Jurkat, Clone E6-1 (cell line): ENCODE data around the gene EDIL3.
A peak's percentile ranks its signal among the peaks of the same experiment; 100 is the strongest.

Experiments used
- DNase-seq: peaks from one replicate; pipeline ENCODE4 v3.0.0-alpha.2; 2011; ENCODE audit warnings: low read depth, low spot score
- H3K4me3 ChIP-seq: 2 replicates; pipeline ENCODE4 v1.5.1; 2011; ENCODE audit warnings: mild to moderate bottlenecking, low read length, control low read depth, moderate library complexity

EDIL3 gene

DNA sequence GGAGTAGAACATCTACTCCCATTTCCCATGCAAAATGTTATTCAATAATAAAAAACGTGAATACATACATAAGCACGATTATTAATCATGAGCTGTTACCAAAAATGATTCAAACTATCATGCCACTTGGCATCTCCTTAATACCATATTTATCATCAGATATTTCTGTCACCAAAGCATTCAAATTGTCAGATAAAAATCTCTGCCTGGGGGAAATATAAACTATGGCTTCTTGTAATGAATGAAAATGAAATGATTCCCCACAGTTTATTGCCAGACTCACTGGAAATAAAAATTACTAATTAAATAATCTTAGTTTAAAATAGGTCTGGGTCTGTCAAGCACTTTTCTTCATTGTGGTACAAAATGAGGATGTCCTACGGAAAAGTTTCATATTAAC is 265.4 kb downstream of the EDIL3 start:
- no peak for DNase-seq
- no peak overlapping the region for H3K4me3 ChIP-seq

DNA sequence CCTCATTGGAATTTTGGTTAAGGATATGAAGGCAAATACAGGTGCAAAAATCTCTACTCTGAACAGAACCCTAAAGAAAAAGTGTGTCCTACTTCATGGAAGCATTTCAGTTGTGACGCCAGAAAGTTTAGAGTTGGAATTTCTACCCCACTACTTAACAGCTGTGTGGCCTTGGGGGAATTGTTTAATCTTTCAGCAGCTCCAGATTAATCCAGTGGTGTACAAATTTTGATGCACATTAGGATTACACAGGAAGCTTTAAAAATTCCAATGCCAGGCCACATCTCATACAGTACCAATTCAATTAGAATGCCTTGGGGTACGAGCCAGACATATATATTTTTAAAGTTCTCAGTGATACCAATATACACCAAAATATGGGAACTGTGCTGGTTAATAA is 266.1 kb downstream of the EDIL3 start:
- no peak overlapping the region for H3K4me3 ChIP-seq
- no peak for DNase-seq

DNA sequence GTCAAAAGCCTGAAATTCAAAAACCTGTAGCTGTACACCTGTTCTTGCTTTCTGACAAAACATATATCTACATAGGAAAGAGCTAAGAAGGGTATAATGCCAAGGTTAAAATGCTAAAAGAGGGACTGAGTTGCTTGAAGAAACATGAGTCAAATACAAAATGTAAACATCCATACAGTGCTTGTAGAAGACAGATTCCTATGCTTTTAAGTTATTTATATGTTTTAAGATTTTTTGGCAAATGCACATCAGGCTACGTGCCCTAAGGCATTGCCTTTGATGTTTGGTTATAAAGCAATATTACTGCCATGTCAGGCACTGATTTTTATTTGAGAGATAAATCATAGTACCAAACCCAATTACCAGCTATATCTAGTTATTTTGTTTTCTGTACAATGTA is 269.0 kb downstream of the EDIL3 start:
- DNase-seq = no peak

DNA sequence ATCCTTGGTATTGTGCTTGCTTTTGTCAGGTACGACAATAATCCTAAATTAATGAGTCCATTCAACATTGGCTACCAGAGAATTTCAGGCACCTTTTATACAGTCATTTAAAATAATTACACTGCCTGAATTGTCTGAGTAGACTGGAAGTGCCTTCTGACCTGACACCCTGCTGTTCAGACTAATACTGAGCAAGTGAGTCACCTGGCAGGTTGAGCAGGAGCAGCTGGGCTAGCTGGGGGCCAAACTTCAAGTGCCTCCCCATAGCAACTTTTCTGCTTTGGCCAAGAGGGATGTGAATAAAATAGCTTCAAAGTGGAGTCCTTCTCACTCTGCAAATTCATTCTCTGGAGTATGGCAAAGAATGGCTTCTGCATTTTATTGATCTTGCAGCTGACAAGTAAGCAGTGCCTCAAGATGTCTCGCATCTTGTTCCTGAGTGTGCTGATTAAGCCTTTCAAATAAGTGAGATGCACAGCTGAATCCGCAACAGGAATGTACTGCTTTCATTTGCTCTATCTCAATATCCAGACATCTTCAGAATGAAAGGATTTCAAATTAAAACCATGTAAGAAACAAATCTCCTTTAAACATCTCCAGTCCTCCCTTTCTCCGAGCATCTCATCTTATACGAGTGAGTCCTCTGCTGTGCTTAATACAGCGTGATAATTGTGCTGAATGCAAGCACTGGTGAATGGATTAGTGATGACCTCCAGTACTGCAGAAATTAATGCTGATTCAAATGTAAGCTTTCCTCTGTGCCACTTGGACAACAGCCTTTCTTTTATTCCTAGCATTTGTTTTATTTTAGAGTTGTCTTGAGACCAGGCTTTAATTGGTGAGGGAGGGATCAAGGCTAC is 271.2 kb downstream of the EDIL3 start:
- no peak overlapping the region for H3K4me3 ChIP-seq
- no peak for DNase-seq

More for the DNA sequence above, 269.0 kb downstream of the EDIL3 start:
- H3K4me3 ChIP-seq = no peak overlapping the region

DNA sequence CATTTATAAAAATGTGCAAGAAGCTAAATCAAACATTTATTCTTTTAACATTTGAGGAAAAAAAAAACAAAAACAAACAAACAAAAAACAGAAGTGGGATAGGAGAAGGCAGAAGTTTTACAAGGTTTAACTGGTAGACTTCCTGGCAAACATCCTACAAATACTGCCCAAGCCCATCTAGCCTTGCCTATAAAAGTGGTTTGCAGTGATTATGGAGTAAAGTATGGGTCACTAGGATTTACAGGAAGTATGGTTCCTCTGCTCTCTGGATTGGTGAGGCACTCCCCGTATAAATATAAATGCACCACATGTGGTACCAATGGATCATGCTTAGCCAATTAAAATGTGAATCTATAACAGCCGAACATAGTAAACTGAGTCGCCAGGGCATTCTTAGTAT is 291.9 kb downstream of the EDIL3 start:
- no peak for DNase-seq
- H3K4me3 ChIP-seq = no peak overlapping the region

DNA sequence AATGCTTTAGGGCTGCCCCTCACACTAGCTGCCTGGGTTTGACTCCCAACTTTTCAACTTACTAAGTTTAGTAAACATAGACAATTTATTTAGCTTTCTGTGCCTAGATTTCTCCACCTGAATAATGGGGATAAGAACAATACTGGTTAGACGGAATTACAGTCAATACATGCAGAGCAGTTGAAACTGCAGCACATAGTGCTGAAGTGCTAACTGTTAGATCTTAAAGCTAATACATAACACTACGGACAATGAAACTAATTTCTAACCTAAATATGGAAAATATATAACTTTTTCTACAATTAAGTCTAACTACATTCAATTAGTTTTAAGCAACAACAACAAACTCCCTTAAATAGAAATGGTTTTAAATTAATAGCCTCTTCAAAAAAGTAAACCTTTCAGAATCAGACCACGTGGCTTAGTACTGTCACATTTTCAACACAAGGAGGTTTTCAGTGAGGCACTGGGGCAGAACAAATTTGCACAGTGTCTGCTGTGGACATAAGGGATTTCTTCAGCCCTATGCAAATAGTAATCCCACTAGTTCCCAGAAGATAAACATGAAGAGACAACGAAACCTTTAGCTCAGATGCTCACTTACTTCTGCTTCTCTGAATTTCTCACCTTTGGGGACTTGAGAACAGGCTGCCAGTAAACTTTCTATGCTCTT is 293.4 kb downstream of the EDIL3 start:
- no peak overlapping the region for H3K4me3 ChIP-seq
- no peak for DNase-seq

DNA sequence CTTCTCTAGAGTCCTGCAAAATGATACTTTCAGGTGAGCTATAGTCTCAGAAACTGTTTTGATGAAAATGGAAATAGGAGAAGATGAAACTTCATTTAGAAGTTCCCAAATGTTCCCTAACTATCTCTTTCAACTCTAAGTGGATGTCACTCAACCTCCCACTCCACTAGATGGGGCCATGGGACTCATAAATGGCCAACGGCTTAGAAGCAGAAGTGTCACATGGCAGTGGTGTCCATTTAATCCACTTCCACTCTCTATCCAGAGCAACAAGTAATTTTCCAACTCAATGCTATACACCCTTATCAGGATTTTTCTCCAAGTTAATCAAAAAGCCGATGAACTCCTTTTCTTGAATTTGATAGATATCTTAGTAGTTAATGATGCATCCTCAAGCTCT is 295.7 kb downstream of the EDIL3 start:
- no peak overlapping the region for H3K4me3 ChIP-seq
- peak; percentile 3 for DNase-seq

DNA sequence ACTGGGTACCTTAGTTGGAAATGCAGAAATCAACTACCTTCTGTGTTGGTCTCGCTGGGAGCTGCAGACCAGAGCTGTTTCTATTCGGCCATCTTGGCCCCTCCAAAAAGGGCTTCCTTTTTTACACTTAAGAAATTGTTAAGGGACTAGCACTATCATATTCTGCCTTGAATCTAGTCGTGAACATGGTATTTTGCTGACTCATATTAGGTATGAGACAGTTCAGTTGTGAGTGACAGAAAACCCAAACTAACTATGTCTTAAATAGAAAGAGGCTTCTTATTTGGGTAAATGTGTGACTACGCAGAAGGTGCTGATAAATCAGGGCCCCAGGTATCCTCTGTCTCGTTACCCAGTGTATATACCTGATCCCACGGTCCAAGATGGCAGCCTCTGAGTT is 298.2 kb downstream of the EDIL3 start:
- H3K4me3 ChIP-seq = no peak overlapping the region
- DNase-seq = no peak

DNA sequence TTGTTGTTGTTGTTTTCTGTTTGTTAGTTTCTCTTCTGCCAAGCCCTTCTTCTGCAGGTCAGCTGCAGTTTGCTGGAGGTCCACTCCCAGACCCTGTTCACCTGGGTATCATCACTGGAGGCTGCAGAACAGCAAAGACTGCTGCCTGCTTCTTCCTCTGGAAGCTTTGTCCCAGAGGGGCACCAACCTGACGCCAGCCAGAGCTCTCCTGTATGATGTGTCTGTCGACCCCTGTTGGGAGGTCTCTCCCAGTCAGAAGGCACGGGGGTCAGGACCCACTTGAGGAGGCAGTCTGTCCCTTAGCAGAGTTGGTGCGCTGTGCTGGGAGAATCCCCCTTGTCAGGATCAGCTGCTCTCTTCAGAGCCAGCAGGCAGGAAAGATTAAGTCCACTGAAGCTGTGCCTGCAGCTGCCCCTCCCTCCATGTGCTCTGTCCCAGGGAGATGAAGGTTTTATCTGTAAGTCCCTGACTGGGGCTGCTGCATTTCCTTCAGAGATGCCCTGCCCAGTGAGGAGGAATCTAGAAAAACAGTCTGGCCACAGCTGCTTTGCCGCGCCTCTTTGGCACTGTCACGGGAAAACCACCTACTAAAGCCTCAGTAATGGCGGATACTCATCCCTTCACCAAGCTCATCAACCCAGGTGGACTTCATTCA is 299.2 kb downstream of the EDIL3 start:
- no peak overlapping the region for H3K4me3 ChIP-seq
- no peak for DNase-seq

DNA sequence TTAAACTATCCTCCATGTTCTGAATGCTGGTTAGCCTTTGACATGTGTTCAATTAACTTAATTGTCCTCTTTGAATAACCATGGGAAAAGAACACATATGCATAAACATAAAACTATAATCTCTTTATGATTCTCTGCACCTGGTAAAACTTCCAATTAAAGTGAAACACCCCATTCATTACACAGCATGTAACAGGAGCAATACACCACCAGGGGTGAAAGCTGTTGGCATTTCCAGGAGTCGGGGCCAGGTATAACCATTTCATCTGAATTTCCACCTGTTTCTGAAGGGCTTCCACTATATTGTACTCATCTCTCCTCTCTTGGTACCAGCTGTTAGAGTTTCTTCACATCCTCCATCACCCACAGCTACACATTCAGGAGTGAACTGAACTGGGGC is 303.8 kb downstream of the EDIL3 start:
- no peak overlapping the region for H3K4me3 ChIP-seq
- DNase-seq = no peak

DNA sequence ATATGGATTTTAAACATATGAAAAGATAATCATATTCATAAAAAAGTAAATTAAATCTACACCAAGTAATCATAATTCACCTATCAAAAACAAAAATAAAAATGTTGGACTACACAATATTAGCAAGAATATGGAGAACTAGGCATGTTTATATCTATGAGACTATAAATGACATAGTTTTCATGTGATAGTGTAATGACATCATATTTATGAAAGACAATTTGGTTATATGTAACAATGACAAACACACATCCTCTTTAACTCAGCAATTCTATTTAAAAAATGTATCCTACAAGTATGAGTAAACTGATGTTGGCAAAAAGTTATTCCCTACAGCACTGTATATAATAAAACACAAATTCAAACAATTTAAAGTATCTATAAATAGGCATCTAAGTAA is 312.3 kb downstream of the EDIL3 start:
- H3K4me3 ChIP-seq = no peak overlapping the region
- DNase-seq = no peak

DNA sequence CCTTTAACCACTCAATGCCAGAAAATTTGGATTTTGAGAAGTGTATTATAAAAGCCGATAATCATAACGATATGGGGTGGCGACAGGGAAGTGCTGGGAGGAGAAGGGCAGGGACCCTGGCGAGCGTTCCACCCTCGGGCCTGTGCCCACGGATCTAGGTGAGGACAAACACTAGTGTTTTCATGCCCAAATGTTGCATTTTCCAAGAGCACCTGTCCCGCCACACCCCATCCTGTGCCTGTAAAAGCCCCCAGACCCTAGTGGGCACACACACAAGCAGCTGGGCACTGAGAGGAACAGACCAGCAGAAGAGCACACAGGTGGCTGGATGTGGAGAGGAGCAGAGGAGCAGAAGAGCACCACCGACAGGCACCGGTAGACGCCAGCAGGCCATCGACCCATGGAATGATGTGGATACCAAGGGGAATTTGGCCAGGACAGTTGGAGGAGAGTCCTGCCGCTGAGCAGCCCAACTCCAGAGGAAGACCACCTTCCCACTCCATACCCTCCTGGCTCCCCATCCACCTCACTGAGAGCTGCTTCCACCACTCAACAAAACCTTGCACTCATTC is 315.0 kb downstream of the EDIL3 start:
- no peak overlapping the region for H3K4me3 ChIP-seq
- no peak for DNase-seq

DNA sequence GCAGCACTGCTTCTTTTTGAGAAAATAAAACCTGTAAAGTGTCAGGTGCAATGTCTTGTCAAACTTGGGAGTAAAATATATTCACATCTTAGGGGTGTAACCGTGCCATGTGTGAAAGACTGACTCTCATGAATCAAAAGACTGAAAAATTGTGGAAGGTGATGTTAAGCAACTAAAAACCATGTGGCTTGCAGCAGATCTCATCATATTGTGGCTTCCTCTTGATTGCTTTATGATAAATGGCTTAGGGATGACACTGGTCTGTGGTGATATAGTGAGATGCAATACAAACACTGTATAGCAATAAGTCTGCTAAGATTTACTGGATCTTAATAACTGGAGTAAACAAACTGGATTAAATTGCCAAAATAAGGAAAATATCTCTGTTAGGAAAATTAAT is 321.6 kb downstream of the EDIL3 start:
- no peak overlapping the region for H3K4me3 ChIP-seq
- DNase-seq = no peak

DNA sequence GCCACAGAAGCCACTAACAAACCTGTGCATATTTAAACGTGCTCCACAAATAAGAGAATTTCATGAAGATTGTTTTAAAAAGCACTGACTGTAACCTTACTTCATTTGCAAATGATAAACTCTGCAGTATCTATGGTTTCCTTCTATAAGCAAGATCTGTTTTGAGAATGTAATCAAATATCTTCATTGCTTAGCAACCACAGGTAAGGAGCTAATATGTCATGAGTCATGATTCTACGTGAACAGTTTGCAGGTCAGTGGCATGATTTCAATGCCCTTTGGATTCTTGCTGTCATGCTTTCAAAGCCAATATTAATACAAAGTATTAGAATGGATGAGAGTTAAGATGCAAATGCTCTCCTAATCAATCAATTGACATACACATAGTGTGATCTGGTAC is 325.0 kb downstream of the EDIL3 start:
- no peak for DNase-seq
- H3K4me3 ChIP-seq = no peak overlapping the region

DNA sequence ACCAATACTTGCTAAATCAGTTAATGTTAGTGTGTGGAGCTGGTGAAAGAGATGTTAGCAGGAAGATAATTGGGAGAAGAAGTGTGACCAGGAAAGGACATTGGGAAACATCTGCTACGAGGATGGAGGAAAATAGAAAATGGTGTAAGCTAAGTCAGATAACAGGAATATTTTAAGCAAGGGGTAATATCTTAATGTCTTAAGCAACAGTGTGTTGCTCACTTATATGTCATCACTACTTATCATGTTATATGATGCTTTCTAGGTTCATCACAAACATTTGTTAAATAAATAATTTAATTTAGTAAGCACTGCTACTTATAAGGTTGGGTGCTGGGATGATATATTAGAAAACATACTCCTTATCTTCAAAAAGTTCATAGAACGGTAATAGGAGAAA is 326.1 kb downstream of the EDIL3 start:
- no peak overlapping the region for H3K4me3 ChIP-seq
- DNase-seq = no peak

DNA sequence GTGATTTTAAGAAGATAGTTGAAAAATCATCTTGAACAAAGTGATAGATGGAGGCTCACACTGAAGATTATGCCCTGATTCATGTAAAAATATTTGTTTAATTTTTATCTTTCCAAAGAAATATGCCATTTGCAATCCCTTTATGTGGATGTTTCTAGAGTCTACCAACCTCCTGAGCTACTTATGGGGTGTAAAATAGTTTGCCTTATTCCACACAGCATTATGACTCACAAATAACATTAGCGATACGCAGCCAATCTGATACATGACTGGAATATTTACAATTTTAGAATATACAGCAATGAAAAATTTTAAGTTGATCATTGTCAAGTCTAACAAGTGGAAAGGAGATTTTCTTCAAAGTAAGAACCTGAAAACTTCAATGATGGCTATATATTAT is 327.5 kb downstream of the EDIL3 start:
- no peak overlapping the region for H3K4me3 ChIP-seq
- DNase-seq = no peak

DNA sequence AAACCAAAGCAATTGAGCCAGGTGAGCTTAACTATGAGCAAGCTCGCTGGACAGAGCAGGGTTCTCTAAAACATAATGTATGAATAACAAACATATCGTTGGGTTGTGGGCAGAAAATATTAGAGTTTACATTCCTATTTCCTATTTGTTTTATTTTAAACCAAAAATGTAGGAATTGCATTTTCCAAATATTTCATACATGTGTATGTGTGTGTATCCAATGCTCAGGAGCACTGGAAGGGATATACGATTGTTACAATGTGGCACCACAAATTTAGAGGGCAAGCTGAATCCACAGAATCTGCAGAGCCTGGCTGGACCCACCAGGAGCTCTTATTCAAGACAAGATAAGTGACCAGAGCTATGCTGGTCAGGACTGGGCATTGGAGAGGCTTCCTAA is 338.7 kb downstream of the EDIL3 start:
- DNase-seq = no peak
- H3K4me3 ChIP-seq = no peak overlapping the region

DNA sequence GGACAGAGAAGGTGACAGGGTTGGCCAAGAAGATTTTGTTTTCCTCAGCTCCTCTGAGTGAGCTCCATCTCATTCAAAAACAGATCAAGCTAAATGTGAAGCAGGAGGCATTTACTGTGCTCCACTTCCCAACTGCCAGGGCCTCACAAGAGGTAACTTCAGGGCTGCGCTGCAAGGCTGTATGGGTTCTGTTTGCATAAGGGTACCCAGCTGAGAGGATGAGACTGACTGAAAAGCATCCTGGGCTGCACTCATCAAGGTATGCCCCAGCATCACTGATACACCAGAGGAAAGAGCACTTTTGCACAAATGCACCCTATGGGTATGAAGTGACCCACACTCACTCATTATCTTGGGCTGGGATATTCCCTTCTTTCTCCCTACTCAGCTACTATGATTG is 347.8 kb downstream of the EDIL3 start:
- DNase-seq = no peak
- H3K4me3 ChIP-seq = no peak overlapping the region

DNA sequence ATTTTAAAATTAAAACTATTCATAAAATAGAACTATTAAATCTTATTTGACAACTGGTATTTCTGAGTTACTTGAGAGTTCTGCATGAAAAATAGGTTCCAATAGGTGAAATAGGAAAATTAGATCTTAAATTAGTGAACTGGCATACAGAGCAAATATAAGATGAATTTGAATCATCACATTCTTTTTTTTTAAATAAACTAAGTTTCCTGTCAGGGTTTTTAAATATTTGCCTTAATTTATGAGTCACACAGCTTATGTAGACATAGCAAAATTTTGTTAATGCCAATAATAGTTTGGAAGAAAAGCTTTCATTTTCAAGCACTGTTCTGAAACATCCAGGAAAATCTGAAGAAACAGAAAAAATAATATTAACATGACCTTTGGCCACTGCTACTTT is 352.4 kb downstream of the EDIL3 start:
- no peak for DNase-seq
- H3K4me3 ChIP-seq = no peak overlapping the region

DNA sequence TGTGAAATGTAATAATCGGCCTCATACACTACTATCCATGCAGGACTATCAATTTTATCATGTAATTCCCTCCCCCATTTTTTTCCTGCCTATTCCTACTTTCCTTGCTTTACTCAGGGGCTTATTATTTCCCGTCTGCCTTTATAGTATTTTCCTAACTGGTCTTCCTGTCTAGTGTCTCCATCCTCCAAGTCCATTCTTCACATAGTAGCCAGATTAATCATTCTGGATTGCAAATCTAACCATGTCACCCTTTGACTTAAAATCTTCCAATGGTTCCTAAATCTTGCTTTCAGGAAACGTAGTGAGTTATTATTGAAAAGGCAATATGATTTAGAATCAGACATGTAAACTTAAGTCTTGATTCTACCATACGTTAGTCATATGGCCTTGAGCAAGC is 356.6 kb downstream of the EDIL3 start:
- DNase-seq = no peak
- H3K4me3 ChIP-seq = no peak overlapping the region
